Fibroblast of lung (primary cell): Measurements from ENCODE around the gene DAPK1.

Experiments
- EZH2 ChIP-seq: IDR thresholded peaks from 2 replicates; pipeline ENCODE4 v1.5.1; 2012; ENCODE audit warnings: low read length, control low read depth, mild to moderate bottlenecking; ENCODE audit errors: missing control alignments
- TF ChIP-seq, protein P1 (sequence below), 2 donors: IDR thresholded peaks in 1 of 2; conservative IDR thresholded peaks in 1 of 2; 1 replicate in 1 of 2; 2 replicates in 1 of 2; pipeline ENCODE4 v1.5.1; 2011 to 2012; ENCODE audit warnings: low read length in 2 of 2, control low read depth in 1 of 2, inconsistent platforms in 1 of 2, low read depth in 1 of 2, mild to moderate bottlenecking in 1 of 2

DNA sequence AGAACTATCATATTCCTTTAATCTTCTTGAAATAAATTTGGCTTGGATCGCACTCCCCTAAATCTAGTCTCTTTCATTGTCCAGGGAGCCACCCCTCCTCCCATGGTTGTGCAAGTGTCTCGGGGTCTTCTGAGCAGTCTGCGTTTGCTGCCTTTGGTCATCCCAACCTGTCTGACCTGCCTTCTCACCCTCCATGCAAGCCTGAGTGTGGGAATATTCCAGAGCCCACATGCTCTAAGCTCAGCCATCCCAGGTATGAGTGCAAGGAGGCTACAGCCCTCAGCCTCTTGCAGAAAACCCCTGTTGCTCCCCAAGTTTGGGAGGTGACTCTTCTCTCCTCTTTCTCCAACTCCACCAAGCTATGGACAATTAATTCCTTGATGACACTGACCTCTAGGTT lies 220.6 kb downstream of the DAPK1 start:
- TF ChIP-seq, protein P1, sequence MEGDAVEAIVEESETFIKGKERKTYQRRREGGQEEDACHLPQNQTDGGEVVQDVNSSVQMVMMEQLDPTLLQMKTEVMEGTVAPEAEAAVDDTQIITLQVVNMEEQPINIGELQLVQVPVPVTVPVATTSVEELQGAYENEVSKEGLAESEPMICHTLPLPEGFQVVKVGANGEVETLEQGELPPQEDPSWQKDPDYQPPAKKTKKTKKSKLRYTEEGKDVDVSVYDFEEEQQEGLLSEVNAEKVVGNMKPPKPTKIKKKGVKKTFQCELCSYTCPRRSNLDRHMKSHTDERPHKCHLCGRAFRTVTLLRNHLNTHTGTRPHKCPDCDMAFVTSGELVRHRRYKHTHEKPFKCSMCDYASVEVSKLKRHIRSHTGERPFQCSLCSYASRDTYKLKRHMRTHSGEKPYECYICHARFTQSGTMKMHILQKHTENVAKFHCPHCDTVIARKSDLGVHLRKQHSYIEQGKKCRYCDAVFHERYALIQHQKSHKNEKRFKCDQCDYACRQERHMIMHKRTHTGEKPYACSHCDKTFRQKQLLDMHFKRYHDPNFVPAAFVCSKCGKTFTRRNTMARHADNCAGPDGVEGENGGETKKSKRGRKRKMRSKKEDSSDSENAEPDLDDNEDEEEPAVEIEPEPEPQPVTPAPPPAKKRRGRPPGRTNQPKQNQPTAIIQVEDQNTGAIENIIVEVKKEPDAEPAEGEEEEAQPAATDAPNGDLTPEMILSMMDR (conservative IDR thresholded peaks at IDR 0.05 in 1 of 2, IDR thresholded peaks at IDR 0.05 in 1 of 2; ENCODE audit: low read depth in 1 of 2, low read length in 2 of 2) = no peak
- TF ChIP-seq EZH2 = no peak
